NCI-H2171 treated with DMSO at 0.1 percent for 48 hours (cell line): ENCODE measurements around the gene RAP1GAP.
A peak's percentile ranks its signal among the peaks of the same experiment; 100 is the strongest.

ENCODE experiments used
- DNase-seq: peaks from one replicate; lab custom pipeline; 2025; lab: John Stamatoyannopoulos, UW

Gene RAP1GAP

DNA sequence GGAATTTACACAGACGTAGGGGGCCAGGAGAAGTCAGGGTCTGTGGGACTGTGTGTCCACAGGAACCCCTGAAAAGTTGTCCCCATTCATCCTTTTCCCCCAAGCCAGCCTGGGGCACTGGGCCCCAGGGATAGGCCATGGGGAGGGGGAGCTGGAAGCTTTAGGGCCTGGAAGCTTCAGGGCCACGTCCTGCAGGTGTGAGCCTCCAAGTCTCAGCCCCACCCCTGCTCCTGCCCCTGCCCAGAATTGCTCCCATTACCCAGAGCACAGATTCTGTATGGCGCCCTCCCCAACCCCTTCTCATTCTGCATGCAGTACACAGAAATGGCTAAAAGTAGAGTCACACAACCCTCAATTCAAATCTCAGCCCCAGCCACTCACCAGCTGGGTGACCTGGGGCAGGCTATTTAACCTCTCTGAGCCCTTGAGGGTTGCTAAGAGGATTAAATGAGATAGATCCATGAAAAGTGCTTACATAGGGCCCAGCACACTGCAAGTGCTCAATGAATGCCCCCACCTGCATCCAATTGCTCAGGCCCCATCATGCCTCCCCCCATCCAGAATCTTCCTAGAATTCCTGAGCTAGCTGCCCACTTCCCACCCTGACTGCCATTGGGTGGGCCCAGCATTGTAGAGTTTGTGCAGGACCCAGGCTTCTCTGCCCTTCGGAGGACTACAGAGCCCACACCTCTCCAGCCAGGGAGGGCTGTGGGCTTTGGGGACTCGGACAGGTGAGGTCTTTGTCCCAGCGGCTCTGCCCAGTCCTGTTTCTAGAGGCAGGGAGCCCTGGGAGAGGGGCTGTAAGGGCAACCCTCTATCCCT lies 6.5 kb downstream of the RAP1GAP start:
- no peak for DNase-seq

DNA sequence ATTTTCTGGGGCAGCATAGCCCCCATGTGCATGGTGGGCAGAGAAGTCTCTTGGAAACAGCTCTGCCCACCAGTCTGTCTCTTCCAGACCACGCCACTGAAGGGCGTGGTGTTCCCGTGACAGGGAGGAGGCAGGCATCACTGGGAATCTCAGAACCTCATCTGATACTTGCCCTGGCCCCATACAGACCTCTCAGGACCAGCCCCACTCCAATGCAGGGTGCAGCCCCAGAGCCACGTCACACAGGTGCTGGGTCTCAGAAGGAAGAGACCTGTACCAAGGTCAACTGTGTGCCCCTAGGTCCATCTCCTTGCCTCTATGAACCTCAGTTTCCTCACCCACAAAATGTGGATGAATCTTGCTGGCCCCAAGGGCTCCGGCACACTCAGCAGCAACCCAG lies 7.3 kb downstream of the RAP1GAP start:
- no peak for DNase-seq

DNA sequence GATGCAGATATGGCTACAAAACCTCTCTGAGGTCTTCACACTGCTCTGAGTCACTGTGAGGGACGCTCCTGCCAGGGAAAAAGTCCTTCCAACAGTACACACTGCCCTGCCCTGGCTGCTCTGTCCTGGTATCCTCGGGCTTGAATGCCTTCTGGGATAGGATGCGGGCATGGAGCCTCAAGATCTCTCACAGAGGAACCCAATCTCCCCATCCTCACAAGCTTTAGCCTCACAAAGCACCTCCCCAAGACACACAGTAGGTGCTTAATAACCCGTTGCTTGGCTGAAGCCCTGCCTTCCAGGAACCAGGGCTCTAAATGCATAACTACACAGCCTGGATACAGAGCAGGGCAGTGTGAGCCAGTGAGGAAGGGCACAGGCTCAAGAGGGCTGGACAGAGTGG lies 9.2 kb downstream of the RAP1GAP start:
- no peak for DNase-seq

DNA sequence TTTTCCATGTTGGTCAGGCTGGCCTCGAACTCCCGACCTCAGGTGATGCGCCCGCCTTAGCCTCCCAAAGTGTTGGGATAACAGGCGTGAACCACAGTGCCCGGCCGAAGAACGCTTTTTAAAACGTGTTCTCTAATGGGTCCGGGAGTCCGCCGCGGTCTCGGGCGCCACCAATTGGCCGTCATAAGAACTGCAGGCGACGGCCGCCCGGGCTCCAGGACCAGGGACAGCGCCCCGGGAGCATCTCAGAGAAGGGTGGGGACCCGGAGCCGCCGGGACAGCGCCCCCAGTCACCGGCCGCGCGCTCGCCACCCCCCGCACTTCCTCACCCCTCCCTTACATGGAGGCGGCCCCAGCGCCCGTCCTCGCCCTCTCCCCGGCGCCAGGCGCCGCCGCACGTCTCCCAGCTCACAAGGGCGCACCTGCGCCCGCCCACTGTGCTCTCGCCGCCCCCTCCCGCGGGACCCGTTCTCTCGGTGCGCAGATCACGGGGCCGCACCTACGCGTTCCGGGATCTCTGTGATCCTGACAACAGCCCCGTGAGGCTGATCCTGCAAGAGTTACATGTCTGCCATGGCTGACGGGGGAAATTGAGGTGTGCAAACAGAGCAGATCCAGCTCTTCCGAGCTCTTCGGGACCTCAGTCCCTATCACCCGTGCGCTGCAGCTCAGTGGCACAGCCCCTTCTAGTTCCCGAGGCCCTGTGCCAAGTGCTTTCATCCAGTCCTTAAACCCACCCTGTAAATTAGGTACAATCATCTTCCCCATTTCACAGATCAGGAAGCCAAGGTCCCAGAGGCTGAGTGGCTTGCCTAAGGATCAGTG lies 9.8 kb downstream of the RAP1GAP start:
- peak; percentile 89 for DNase-seq

DNA sequence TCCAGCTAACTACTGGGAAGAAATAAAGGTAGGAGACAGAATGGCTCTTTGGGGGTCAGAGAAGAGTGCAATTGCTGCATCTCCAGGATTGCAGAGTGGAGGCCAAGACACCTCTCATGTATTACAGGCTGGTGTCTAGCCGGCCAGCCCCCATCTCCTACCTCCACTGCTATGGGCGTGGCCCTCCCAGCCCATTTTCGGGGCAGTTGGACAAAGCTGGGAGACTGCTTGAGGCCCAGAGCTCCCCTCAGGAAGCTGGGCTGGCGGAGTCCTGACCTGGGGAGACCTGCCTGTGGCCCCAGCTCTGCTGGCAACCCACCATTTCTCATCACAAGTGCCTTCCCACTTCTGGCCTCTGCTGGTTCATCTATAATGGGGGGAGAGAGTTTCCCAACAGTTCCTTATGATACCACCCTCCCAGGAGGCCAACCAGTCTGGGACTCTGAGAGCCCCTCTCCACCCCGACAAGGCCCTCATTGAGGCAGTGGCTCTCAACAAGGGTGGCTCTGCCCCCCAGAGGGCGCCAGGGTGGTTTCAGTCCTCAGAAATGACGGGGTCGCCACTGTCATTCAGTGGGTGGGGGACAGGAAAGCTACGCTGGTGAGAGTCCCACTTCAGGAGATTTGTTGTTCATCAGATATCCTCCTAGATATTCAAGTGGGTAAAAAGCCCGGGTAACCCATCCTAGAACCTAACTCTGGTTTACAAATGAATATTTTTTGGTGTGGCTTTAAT lies 11.5 kb downstream of the RAP1GAP start:
- DNase-seq: no peak

DNA sequence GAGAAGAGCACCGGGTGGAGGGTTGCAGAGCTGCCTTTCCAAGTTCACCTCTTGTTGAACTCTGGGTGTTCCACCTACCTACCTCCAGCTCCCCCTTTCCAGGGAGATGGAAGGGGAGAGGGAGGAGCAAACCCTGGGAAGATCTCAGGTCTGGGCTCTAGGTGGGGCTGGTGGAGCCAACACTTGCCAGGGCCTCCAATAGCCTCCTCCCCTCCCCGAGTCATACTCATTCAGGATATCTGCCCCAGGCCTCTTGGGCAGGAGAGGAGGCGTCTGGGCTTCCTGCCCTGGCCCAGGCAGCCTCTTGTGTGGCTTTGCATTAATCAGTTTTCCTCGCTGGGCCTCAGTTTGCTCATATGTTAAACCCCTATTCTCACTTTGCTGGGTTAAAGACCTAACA lies 13.4 kb downstream of the RAP1GAP start:
- peak; percentile 36 for DNase-seq

DNA sequence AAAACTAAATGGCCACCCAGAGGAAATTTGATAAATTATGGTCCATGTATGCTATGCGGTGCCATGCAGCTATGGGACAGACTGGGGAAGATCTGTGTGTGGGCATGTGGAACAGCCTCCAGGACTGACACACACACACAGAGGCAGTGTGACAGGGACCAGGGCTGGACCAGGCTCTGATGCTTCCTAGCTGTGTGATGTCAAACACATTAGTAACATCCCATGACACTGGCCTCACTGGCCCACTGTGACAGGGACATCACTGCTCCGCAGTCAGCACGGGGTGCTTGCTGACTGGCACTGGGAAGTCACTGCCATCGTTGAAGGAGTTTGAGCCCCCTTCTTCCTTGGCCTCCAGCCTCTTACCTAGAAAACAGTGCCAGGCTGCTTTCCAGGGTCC lies 13.9 kb downstream of the RAP1GAP start:
- no peak for DNase-seq

DNA sequence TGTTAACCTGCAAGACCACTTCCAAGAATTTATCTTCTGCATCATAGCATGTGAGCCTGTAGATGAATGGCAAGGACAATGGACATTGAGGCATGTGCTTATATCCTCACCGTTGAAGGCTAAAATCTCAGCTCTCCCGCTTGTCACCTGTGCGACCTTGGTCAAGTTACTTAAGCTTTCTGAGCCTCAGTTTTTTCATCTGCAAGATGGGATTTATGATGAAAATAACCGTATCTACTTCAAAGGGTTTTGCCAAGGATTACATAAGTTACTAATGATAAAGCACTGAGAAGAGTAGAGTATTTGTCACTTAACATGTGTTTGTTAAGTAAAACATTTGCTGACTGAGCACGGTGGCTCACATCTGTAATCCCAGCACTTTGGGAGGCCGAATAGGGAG lies 14.9 kb downstream of the RAP1GAP start:
- DNase-seq: no peak

DNA sequence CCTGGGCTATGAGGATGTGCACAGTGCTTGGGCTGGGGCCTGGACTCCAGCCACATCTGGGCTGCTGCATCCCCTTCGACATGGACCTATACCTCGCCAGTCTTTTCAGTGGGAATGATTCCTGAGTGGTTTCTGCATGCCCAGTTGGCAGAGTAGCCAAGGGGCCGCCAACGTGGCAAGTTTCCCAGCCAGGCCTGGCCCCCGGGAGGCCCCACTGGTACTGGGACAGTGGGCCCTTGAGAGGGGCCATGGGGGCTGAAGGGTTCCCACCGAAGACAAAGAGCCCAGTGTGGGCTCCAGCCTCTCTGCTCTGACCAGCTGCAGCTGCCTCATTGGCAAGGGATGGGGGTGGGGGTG lies 15.4 kb downstream of the RAP1GAP start:
- no peak for DNase-seq

DNA sequence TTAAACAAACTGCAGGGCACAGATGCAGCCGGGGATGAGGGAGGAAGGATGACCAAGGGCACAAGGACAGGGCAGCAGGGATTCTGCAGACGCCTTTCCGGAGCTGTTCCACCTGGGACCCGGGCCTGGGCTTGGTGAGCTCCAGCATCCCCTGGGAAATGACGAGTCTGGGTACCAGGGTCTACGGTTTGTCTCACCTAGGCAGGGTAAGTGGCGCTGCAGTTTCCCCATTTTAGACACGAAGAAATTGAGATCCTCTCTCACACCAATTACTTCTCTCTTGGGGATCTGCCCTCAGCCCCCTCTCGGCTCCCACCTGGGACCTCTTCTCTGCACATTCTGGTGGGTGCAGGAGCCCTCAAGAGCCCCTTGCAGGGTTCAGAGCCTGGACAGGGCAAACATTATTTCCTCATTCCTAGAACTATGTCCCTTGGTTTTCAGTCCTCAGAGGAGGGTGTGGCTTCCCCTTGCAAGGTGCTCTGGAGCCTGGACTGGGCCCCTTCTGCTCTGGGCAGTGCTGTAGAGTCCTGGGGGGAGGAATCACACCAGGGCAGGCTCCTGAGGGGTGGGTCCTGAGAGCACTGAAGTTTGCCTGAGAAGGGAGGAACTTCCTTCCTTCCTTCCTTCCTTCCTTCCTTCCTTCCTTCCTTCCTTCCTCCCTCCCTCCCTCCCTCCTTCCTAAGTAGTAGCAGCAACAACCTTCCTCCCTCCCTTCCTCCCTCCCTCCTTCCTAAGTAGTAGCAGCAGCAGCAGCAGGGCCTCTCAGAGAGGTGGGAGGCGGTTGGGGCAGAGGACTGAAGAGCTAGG lies 16.0 kb downstream of the RAP1GAP start:
- no peak for DNase-seq

DNA sequence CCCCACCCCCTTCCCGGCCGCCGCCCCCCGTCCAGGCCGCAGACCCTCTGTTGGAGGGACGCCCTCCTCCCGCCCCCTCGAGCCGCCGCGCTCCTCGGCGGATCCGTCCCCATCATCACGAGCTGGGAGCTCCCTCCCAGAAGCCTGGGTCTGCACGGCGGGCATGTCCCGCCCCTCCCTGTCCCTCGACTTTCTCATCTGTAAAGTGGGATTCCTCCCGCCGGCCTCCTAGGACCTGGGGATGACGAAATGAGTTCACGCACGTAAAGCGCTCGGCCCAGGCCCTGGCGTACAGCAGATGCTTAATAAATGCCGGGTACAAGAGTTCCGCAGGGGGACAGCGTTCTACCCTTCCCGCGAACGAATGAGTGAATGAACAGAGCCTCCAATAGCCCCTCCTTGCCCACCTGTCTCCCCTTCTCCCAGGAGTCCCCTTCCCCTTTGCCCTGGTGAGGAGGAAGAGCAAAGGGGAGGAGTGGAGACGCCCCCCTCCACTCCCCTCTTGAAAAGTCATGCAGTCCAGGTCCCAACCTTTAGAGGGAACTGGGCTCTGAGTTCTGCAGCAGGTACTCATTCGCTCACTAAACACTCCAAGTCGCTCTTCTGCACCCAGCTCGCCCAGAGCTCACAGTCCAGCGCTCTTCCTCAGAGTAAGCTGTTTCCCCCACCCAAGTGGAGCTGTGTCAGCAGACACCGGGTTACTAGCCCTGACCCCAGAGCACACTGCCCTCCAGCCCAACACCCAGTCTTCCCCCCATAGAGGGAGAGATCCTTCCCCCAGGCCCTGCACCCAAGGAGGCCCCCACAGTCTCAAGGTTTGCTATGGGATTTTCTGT lies 16.8 kb downstream of the RAP1GAP start:
- no peak for DNase-seq

DNA sequence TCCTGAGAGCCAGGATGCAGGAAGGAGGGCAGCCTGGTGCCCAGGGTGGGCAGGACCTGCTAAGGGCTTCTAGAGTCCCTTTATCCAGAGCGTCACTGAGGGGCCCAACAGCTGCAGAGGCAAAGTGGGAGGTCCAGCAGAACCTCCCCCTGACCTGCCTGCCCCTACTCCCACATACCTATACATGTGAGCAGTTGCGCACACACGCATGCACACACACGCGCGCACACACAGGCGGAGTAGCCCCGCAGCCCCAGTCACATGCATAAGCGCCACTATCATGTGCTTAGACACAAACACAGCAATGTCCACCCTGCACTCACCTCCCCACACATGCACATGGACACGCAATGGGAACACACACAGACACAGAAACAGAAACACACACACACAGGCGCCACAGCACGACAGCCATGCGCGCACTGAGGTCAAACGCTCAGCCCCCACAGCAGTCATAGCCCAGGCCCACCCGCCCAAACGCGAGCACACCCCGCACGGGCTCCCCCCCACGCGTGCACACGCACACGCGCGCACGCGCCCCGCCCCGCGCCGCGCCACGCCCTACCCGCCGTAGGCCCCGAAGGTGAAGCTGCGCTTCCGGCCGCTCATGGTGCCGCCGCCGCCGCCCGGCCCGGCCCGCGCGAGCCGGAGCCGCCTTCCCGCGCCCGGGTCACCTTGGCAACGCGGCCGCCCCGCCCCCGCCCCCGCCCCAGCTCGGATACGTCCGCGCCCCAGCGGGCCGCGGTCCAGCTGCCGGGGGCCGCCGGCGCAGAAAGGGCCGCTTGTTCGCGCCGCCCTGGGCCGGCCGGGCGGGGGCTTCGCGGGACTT lies 17.7 kb downstream of the RAP1GAP start:
- peak; percentile 27 for DNase-seq

DNA sequence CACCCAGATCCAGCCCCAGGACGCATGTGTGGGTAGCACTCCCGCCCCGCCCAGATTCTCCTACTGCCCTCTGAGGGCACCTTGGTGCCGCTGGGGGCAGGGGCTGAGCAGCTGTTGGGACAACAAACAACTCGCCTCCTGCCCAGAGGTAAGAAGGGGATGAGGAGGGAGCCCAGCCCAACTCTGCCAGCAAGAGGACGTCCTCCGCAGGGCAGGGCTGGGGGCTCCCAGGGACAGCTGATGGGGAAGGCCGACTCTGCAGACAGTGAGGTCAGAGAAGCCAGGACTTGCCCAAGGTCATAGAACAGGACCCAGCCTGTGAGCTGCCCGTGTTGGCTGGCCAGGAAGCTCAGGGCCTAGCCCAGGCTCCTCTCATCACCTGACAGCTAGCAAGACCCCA lies 18.8 kb downstream of the RAP1GAP start:
- DNase-seq: no peak

DNA sequence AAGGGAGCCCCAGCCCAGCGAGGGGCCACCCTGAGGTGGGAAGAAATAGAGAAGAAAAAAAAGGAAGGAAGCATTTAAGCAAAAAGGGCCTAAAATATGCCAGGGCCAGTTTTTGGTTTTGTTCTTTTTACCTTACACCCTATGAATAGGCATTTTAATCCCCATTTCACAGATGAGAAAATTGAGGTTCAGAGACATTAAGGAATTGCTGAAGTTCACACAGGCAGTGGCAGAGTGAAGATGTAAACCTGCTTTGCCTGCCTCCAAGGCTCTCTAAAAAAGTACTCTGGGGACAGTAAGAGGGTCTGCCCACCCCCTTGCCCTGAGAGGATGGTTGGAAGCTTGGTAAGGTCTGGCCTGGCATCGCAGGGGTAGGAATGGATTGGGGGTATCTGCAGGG lies 19.8 kb downstream of the RAP1GAP start:
- DNase-seq: no peak

DNA sequence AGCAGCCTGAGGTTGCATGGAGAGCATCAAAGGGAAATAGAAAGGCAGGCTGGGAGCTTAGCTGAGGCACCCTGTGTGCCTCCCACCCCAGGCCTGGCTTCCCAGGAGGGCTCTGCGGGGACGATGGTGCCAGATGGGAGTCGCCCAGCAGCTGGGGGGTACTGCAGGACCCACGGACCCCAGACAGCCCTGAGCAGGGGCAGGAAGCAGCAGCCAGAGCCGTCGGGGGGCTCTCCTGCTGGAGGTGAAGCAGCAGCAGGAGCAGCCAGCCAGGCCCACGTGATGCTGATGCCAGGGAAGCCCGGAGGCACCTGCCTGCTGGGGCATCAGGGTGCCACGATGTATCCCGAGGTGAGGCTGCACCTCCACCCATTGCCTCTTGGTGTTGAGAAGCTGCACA lies 20.4 kb downstream of the RAP1GAP start:
- DNase-seq: no peak

DNA sequence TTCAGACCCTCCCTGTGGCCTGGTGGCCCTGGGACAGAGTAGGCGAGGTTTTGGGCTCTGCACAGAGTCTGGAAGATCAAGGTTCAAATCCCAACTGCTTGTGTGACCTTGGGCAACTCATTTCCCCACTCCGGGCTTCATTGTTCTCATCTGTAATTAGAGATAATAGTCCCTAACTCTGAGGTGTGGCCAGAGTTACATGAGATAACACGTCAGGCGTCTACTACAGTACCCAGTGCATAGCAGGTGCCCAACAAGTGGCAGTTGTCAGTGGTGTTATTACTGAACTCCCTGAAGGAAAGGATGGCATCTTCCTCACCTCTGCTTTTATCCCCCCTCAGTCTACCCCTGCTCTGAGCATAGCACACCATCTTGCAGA lies 20.8 kb downstream of the RAP1GAP start:
- no peak for DNase-seq

DNA sequence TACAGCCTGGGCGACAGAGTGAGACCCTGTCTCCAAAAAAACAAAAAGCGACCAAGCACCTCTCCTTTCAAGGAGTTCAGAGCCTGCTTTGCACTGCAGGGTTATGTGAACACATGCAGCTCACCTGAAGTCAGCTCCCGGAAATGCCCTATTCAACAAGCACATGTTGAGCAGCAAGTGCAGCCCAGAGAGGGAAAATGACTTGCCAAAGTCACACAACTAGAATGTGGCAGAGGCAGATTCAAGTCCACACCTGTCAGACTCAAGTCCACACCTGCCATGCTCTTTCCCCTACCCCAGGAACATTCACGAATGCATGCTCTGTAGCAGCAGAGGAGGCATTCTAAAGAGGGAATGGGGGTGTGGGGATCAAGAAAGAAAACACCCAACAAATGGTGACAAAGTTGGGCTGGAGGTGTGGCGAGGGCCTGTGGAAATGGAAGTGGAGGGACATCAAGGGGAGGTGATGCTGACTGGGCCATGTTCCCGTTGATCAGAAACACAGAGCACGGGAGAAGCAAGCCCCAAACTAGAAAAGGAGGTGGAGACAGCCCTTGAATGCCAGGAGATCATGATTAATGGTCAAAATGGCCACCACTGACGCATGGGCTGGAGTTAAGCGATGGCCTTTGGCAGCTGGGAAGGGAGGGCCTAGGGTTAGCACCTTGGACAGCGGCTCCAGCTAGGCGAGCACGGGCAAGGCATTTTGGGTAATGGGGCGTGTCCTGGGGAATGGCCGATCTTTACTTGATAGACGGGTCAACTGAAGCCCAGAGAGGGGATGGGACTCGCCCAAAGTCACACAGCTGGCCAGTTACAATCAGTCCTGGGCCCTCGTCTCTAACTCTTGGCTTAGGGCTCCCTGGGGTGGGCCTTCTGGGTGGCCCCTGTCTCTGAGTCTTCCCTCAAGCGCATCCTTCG lies 21.5 kb downstream of the RAP1GAP start:
- DNase-seq: no peak

DNA sequence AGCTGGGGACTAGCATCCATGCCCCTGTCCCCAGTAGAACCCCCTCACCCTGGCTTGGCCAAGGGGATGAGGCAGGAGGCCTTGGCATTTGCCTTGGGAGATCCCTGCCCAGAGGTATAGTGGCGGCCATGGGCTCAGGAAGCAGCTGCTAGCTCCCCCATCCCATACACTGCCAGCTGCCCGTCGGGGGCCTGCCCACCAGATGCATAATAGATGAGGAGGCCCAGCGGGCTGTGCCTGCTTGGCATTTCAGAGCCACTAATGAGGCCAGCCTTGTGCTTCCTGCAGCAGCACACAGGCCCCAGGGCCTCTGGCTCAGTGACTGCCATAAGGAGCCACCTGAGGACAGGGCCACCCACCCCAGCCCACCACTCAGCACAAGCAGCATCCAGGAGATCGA lies 23.6 kb downstream of the RAP1GAP start:
- DNase-seq: no peak

DNA sequence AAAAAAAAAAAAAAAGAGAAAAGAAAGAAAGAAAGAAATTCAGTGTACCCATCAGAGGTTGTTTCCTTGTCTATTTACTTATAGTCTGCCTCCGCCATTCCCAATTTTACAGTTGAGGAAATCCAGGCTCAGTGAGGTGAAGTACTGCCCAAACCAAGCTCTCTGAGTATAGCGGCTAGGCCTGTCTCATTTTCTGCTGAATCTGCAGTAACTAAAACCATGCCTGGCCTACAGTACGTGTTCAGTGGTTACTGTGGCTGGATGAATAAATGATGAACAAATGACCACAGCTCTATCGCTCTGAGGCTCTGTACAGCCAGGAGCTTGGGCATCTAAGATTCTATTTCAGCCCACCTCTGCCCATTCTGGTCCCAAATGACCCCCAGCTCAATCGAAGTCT lies 24.3 kb downstream of the RAP1GAP start:
- no peak for DNase-seq
